Loucy (cell line): ENCODE results near the gene PTOV1.

ENCODE experiments used
- EZH2phosphoT487 ChIP-seq: fragments of 200-600 bp; IDR thresholded peaks from 2 replicates; pipeline ENCODE4 v1.6.1; 2018; ENCODE audit warnings: antibody characterized with exemption, mild to moderate bottlenecking, moderate library complexity, borderline replicate concordance
- TF ChIP-seq, protein P1 (sequence below): fragments of 200-600 bp; sonication (generic); conservative IDR thresholded peaks from 2 replicates; pipeline ENCODE4 v1.5.1; 2014; ENCODE audit warnings: mild to moderate bottlenecking, antibody characterized with exemption, low read length

DNA sequence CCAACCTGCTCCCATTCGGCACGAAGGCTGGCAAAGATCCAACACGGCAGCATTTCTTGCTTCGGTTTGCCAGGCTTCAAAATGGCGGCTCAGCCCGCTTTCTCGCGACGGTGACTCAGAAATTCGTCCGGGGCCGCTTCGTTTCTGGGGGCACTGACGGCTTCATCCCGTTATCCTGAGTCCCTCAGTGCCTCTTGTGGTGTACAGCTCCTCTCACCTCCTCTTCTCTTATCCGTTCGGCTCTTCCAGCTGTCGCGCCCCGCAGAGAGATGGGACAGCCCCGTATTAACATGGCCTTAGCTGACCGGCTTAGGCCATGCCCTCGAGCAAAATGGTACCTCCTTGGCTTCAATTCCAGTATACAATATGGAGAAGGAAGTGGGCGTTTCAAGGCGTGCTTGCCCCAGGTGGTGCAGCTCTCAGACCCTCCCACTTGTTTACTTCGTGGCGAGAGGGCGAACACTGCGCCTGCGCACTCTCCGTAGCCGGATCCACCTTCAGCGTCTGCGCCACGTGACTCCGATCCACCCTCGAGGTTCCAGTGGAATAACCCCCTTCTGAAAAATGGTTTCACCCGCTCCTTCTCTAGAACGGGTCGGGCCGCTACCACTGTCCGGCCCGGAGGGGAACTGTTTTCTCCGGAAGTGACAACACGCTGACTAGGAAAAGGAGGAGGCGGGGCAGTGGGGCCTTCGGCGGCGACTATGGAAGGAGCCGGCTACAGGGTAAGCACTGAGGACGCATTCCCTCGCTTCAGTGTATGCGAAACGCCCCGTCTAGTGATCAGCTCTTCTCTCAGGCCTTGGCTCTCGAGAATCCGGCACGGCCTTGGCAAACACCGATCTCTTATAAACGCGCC, 26.3 kb downstream of the PTOV1 start, which contains the start of the genes AKT1S1 and TBC1D17:
- TF ChIP-seq, protein P1, sequence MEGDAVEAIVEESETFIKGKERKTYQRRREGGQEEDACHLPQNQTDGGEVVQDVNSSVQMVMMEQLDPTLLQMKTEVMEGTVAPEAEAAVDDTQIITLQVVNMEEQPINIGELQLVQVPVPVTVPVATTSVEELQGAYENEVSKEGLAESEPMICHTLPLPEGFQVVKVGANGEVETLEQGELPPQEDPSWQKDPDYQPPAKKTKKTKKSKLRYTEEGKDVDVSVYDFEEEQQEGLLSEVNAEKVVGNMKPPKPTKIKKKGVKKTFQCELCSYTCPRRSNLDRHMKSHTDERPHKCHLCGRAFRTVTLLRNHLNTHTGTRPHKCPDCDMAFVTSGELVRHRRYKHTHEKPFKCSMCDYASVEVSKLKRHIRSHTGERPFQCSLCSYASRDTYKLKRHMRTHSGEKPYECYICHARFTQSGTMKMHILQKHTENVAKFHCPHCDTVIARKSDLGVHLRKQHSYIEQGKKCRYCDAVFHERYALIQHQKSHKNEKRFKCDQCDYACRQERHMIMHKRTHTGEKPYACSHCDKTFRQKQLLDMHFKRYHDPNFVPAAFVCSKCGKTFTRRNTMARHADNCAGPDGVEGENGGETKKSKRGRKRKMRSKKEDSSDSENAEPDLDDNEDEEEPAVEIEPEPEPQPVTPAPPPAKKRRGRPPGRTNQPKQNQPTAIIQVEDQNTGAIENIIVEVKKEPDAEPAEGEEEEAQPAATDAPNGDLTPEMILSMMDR: no peak
- no peak for TF ChIP-seq EZH2phosphoT487
